Renal pelvis (tissue), 4 donors: ENCODE data around the gene PIP5K1B. TPM values are rescaled to one million over a fixed set of nuclear protein-coding genes. Genes with fewer than 3 reads are reported as not detected.
A peak's percentile ranks its signal among the peaks of the same experiment; 100 is the strongest.

Experiments used
- DNase-seq: peaks from one replicate; pipeline ENCODE4 v3.0.0-alpha.2; 2013
- polyA plus RNA-seq, 3 donors: library from polyadenylated mRNA; unstranded; fragments of 120-200 nt; gene quantifications; one replicate each; pipeline ENCODE4 v1.2.1, GENCODE V29; 2013; ENCODE audit not compliant: insufficient read length in 3 of 3

The PIP5K1B gene
- polyA plus RNA-seq, 3 donors: 6.0 to 6.4 (median 6.3) TPM

DNA sequence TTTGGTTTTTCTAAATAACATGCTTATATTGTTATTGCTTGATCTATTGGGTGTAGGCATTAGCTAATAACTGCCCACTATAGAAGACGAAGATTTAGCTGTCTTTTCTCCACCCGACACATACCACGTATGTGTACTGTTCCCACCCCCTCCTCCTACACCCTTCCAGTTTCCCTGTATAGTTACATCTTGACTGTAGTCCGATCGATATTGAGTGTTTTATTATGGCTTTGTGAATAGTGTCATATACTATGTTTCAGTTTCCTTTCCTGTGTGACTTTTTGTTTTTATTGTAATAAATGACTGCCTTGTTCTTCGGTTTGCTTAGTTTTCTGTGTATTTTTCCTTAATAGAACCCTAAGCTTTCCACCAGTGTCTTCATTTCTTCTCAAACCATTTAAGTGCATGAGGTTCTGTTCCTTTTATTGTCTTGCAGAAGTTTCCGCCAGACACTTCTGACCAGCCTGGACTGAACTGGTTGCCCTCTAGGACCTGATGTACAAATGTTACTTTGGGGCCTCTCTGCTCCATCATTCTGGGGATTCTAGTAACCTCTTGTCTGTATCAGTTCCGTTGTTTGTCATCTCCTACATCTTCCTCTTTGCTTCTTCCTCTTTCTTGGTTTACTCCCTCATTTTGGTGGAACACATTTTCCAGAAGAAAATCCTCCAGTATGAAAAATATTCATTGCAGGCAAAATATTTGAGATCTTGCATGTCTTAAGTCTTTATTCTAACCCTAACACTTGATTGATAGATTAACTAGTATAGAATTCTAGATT lies 247.0 kb downstream of the PIP5K1B start:
- no peak for DNase-seq

DNA sequence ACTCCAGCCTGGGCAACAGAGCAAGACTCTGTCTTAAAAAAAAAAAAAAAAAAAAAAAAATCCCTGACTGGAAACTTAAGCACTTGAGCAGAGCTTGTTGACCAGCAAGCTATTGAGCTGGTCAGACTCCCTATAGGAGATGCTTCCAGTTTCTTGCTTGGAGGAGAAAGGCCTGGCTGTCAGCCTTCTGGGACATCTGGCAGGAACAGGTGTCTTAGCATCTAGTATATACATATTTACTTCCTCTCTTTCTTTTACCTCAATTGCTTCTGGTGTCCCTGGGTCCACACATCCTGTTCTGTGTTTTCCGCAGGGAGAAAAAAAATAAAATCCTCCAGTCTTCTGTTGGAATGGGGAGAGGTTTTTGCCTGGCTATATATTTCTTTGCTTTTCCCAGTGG lies 248.7 kb downstream of the PIP5K1B start:
- no peak for DNase-seq

DNA sequence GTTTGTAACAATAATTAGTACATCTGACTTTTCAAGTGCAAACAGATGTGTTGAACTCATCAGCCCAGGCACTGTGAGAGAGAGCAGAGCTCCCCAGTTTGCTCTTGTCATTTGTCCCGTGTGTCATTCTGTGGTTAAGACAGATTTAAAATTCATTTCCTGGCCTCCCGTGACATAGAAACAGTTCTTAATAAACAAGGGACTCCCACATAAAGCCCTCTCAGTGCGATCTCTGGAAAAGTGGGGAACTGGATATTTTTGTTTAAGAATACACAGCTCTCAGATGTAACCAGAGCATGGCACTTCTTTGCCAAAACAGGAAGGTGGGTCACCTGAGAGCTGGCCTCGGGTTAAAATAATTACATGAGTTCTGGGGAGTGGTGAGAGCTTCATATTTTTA lies 250.3 kb downstream of the PIP5K1B start:
- peak; percentile 70 for DNase-seq

DNA sequence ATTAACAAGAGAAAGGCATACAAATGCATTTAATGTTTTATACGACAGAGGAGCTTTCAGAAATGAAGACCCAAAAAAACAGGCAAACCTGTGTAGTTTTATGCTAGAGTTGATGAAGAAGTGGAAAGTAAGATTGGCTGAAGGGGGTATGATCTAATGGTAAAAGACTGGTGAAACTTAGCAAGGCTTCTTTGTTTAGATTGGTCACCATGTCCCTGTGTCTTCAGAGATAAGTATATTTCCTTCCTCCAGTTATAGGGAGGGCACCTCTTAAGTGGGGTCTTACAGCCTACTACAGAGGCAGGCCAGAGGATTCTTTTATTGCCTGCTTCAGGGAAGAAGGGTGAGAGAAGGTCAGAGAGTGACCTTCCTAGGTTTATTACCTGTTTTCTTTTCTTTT lies 252.4 kb downstream of the PIP5K1B start:
- DNase-seq: no peak

DNA sequence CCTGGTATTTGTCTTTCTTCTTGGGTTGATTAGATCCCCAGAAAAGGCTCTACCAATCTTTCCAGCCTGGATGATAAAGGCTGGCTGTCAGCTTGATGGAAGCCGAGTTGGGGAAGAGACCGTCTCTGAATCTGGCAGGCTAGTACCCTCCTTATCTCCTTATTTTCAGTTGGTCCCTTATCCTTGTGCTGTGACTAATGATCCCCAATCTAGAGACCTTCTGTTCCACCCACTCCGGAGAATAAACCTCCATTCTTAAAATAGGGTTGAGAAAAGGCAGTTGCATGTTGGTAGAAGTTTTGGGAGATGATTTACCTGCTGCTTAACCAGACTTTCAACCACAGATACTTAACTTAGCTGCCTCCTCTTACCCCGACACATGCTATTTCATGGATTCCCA lies 256.5 kb downstream of the PIP5K1B start:
- no peak for DNase-seq

DNA sequence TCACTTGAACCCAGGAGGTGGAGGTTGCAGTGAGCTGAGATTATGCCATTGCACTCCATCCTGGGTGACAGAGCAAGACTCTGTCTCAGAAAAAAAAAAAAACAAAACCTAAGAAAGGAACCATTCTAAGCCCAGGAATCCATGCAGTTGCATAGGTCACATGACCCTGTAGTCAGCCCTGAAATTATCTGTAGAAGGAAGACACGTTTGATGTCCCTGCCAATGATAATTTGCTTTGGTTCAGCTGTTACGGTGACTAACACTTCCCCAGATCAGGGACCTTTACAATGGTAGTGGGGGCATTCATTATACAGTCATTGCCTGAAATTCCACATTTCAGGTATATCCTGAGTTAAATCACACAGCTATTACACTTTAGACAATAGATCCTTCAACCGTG lies 258.4 kb downstream of the PIP5K1B start:
- no peak for DNase-seq

DNA sequence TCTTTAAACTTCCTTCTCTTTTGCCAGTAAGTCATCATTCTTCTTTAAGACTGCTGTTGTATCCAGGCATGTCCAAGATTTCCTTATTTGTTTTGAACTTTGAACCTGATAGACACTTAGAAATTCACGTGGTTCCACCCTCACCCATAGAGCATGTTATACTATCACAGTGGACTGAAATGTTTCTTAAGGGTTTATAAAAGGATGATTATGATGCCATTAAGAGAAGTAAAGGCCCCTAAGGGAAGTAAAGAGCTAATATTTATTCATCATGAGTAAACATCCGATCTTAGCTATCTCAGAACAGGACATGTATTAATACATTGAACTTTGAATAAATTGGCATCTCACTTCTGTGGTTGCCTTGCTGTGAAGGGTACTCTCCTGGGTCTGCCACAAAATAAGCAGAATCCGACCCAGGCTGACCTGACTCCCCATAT lies 259.1 kb downstream of the PIP5K1B start:
- DNase-seq: no peak

DNA sequence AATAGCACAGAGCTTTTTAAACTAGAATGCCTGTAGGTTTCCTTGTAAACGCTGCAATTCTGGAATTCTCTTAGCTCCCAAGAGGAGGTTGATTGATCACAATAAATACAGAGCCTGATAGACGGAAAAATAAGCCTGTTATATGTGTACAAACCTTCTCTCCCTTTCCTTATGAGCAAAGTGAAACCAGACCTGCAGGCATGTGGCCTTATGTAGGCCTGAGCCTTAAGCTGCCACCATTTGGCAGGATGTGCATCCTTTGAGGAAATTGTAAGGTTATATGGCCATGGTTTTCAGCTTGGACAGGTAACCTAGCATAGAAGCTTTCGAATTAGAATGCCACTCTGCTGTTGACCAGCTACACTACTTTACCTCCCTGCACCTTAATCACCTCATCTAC lies 259.7 kb downstream of the PIP5K1B start:
- no peak for DNase-seq

DNA sequence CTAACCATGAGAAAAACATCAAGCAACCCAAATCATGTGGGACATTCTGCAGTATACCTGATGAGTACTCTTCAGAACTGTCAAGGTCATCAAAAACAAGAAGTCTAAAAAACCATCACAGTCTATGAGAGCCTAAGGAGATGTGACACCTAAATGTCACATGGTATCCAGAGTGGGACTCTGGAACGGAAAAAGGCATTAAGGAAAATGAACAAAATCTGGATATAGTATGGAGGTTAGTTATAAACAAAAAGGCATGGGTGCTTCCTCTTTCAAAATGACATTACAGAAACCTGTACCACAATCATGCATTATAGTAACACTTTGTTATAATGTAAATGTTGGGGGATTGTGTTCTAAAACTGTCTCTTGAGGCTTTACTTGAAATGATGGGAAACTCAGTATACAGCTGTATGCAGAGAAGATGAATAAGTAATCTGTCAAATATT lies 261.5 kb downstream of the PIP5K1B start:
- no peak for DNase-seq

DNA sequence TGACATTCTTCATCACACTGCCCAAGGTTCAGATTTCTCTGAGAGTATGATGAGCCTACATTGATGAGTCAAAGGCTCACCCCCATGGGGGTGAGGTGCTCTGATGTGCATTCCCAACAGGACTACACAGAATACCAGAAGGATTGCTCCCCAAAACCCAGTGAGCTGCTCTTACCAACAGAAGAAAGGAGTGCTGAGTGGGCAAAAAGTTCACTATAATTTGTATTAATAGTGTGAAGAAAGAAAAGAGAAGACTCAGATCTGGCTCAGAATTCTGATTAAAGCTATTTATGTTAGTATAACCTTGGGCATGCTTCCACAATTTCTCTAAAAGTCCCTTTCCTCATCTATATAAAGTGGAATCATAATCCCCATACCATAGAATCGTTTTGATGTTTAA lies 262.8 kb downstream of the PIP5K1B start:
- DNase-seq: no peak

DNA sequence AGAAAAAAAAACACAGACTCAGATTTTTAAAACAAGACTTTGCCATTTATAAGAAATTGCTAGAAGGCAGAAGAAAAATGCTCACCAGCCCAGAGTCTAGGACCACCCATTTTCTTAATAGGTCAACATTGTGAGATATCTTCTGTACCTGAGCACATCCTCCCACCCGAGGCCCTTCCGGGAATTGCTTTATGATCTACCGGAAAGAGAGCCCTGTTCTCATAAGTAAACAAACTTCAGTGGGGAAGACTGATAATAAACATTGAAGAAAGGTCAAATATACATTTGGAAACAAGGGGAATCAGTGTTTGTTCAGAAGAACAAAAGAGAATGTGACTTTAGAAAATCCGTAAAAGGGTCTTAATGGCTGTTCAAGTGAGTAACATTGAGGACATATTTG lies 264.5 kb downstream of the PIP5K1B start:
- no peak for DNase-seq

DNA sequence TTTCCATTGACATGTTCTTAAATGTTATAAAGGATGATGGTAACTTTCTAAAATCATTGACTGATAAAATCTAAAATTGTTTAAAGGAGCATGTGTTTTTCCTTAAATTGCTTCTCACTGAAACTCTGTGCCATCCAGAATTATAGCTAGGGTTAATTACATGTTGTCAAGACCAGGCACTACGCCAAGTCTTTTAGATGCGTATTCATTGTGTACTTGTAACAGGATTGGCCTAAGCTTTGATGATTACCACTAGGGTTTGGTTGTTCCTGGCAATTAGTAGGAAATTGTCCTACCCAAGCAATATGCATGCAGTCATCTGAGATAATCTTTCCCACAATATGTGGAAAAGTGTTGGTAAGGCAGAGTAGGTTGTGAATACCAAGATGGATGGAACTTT lies 265.1 kb downstream of the PIP5K1B start:
- no peak for DNase-seq

DNA sequence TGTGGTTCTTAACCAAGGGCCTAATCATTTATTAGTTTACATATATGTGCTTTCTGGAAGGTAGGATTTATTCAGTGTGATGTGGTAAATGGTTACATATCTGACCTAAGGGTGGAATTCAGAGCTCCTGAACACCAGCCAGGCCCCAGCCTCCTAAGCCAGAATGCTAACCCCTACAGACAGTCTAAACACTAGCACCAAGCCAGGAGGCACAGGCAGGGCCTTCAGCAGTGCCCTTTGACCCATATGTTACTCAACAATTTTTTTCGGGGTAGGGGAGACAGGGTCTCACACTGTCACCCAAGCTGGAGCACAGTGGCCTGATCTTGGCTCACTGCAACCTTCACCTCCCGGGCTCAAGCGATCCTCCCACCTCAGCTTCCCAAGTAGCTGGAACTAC lies 268.6 kb downstream of the PIP5K1B start:
- DNase-seq: no peak

DNA sequence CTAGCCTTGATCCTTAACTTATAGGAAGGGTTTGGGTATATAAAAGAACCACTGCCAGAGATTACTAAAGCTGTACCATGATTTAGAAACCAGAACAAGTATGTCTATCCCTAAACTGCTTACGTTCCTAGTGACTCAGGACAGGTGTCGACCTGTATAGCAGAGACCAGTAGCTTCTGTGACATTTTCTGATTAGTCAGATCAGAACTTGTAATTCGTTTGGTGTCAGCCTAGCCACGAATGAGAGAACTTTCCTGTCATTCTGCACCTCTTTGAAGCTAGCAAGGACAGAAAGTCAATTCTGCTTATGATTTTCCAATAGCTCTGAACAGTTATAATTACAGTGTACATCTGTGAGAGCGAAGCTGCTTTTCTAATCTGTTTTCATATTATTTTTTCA lies 269.4 kb downstream of the PIP5K1B start:
- DNase-seq: no peak

DNA sequence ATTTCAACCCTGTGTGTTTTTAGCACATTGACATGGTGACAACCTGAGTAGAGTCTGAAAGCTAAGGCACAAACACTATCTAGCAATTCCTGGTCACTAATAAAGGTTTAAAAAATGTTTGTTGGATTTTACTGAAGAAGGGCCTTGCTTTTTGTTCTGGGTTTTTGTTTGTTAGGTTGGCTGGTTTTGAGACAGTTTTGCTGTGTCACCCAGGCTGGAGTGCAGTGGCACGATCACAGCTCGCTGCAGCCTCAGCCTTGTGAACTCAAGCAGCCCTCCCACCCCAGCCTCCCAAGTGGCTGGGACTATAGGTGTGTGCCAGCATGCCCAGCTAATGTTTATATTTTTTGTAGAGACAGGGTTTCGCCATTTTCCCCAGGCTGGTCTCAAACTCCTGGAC lies 269.9 kb downstream of the PIP5K1B start:
- no peak for DNase-seq

DNA sequence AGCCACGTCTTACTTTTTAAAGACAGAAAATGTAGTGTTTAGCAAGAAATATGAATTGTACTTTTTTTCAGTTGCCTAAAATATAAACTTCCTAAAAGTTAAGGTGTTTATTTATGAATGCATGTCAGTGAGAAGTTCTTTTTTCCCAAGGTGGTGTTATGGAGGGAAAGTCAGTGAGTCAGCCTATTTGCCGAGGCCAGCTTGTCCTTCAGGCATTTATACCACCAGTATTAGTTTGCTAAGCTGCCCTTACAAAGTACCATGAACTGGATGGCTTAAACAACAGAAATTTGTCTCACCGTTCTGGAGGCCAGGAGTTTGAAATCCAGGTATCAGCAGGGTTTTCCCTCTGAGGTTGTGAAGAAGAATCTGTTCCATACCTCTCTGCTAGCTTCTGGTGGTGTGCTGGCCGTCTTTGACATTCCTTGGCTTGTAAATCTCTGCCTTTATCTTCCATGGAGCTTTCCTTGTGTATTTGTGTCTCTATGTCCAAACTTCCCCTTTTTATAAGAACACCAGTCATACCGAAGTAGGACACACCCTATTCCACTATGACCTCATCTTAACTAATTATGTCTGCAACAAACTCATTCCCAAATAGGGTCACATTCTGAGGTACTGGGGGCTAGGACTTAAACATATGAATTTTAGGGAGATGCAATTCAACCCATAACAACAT lies 270.5 kb downstream of the PIP5K1B start:
- DNase-seq: no peak

DNA sequence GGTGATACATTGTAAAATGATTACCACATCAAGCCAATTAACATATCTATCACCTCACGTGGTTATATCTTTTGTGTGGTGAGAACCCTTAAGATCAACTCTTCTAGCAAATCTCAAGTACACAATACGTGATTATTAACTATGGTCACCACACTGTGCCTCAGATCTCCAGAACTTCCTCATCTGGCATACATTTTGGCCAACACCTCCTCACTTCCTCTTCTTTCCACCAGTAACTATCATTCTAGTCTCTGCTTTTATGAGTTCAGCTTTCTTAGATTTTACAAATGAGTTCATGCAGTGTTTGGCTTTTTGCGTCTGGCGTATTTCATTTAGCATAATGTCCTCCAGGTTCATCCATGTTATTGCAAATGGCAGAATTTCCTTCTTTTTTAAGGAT lies 273.0 kb downstream of the PIP5K1B start:
- DNase-seq: no peak

DNA sequence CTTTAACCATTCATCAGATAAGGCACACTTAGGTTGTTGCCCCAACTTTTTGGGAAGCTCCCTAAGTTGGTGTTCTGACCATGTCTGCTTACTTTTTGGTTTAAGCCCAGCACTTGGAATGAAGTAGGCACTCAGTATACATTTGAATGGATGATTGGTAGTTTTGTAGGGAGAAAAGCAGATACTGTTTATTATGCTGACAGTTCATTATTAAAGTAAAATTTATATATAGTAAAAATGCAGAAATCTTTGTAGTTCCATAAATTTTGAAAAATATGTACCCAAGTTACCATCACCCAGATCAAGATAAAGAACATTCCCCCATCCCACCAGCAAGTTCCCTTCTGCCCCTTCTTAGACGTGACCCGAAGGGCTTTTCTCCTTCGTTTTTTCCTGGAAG lies 273.5 kb downstream of the PIP5K1B start:
- no peak for DNase-seq

DNA sequence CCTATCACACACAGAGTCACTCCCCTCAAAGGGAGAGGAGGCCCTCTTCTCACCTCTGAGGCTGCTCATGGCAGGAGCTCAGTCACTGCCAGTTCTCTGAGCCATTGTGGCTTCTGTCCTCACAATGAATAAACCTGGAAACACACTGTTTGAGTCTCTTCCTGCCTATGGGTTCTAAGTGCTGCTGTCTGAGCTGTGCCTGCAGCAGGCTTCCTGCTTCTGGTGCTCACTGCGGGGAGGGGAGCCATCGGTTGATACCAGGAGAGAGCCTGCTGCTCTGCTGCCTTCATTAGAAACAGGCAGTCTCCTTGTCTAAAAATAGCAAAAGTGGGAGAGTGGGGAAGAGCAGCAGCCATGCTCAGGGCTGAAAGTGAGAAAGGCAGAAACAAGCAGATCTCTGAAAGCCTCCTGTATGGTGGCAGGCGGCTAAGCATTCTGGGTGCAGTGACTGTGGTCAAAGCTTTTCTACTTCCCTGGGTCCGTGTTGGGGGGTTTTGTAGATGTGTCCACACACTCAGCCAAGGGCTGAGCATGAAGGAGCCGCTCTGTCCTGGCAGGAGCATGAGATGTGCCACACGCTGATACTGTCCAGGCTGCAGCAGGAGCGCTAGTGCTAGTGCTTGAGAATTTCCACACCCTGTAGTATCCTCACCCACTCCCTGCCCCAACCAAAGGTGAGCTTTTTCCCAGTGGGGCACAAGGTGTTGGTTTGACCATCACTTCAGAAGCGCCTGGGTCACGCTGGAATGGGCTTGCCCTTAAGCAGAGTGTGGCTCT lies 274.7 kb downstream of the PIP5K1B start:
- no peak for DNase-seq

DNA sequence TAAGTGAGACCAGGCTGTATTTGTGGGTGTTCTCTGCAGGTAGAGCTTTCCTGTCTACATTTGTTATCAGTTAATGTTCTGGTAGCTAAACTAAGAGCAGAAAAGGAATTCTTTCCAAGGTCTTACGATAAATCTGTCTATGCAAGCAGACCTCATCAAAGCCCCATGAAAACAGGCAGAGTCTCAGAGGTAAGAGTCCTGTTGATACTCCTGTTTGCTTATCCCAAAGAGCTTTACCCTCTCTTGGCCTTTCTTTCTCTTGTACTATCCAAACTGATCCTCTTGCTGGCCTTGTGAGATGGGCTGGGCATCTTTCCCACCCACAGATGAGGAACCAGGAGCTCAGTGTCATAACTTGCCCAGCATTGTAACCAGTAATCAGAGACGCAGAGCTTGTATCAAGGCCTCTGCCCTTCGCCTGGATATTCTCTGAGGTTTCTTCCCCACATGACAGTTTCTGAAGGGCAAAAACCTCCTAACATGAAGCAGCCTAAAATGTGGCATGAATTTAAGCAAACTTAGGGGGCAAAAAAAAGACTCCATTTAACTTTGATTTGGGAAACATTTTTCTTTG lies 275.4 kb downstream of the PIP5K1B start:
- no peak for DNase-seq

DNA sequence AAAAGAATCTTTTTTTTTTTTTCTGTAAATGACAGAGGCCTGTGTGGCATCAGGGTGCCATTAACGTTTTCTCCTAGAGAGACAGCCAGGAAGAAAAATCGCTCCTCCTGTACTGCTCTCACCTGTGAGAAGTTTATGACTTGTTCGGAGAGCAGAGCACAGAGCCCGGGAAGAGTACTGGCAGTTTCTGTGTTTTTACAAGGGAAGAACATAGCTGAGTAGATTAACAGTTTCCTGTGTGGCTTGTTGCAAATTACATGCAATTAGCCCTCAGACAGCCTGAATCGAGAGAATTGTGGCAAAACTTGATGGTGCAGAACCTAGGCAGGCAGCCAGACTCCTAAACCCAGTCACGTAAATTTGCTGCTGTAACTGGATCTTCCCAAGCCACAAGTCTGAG lies 276.7 kb downstream of the PIP5K1B start:
- peak; percentile 86 for DNase-seq

DNA sequence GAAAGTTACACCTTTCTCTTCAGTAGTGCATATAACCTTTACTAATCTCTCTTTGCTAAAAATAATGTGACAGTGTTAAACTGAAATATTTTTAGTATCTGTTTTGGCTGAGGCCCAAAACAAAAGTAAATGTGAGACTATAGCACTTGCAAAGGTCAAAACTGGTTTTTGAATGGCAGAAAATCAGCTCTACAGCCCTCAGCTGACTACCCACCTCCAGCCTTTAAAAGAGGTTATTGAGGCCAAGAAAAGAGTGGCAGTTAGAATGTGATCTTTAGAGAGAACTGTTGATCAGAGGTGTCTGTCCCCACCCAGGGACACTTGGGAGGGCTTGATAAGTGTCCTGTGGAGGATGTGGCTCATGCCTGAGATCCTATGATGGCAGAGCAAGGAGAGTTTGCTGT lies 278.0 kb downstream of the PIP5K1B start:
- no peak for DNase-seq
